Caco-2 (cell line): ENCODE data around the gene ZNF132. TPM values are rescaled to one million over a fixed set of nuclear protein-coding genes. Genes with fewer than 3 reads are reported as not detected.

Source experiments
- BruUV-seq: library from RNA; stranded (reverse); fragments of 400-500 nt; replicated peaks from 2 replicates; lab custom pipeline; 2021; lab: Mats Ljungman, UMichigan
- CTCF ChIA-PET: fragments of 300-600 bp; sonication (Branson Sonifier 250); formaldehyde crosslinking; loops from one replicate; lab custom pipeline; 2022; ENCODE audit warnings: antibody characterized with exemption; lab: Charles Lee
- POLR2A ChIA-PET: fragments of 300-600 bp; sonication (Branson Sonifier 250); formaldehyde crosslinking; loops from one replicate; lab custom pipeline; 2022; ENCODE audit warnings: antibody characterized with exemption; lab: Charles Lee
- DNase-seq, 2 experiments: peaks; one replicate each; pipeline versions ENCODE4 v3.0.0 to v3.0.0-alpha.2; 2020 to 2022
- H3K27me3 ChIP-seq: replicated peaks from 2 replicates; pipeline ENCODE4 v1.6.0; 2011; ENCODE audit warnings: low read length; ENCODE audit not compliant: control insufficient read depth, insufficient read depth
- H3K36me3 ChIP-seq: 2 replicates; pipeline ENCODE4 v1.5.1; 2011; ENCODE audit warnings: low read length; ENCODE audit not compliant: control insufficient read depth, insufficient read depth
- H3K4me1 ChIP-seq: fragments of 250-450 bp; sonication (Bioruptor Pico); 2 replicates; pipeline ENCODE4 v1.5.1; 2020; ENCODE audit warnings: mild to moderate bottlenecking
- H3K4me3 ChIP-seq: 2 replicates; pipeline ENCODE4 v1.5.1; 2011; ENCODE audit warnings: low read depth, mild to moderate bottlenecking, control low read depth, low read length
- H3K9me3 ChIP-seq: fragments of 250-450 bp; sonication (Bioruptor Pico); 2 replicates; pipeline ENCODE4 v1.5.1; 2020; ENCODE audit warnings: mild to moderate bottlenecking, moderate library complexity
- H3K27ac Mint-ChIP-seq: one replicate; pipeline ENCODE4 v1.8.0; 2022; ENCODE audit warnings: mixed read lengths; ENCODE audit not compliant: unreplicated experiment
- H3K27me3 Mint-ChIP-seq: one replicate; pipeline ENCODE4 v1.8.0; 2022; ENCODE audit warnings: mixed read lengths; ENCODE audit not compliant: insufficient read depth, unreplicated experiment
- H3K36me3 Mint-ChIP-seq: one replicate; pipeline ENCODE4 v1.8.0; 2022; ENCODE audit warnings: mild to moderate bottlenecking, mixed read lengths; ENCODE audit not compliant: insufficient read depth, unreplicated experiment
- H3K4me1 Mint-ChIP-seq: one replicate; pipeline ENCODE4 v1.8.0; 2022; ENCODE audit warnings: low read depth, mixed read lengths; ENCODE audit not compliant: unreplicated experiment
- H3K4me3 Mint-ChIP-seq: one replicate; pipeline ENCODE4 v1.8.0; 2022; ENCODE audit warnings: mild to moderate bottlenecking, moderate library complexity, mixed read lengths; ENCODE audit not compliant: unreplicated experiment
- H3K9me3 Mint-ChIP-seq: one replicate; pipeline ENCODE4 v1.8.0; 2022; ENCODE audit warnings: mixed read lengths; ENCODE audit not compliant: unreplicated experiment
- CTCF ChIP-seq, 2 experiments: fragments of 200-600 bp in 1 of 2; IDR thresholded peaks; 1 replicate in 1 of 2; 2 replicates in 1 of 2; pipeline versions ENCODE4 v1.5.1 to v1.8.0; 2011 to 2022; ENCODE audit warnings: antibody characterized with exemption in 1 of 2, control low read depth in 1 of 2, inconsistent platforms in 1 of 2, low read depth in 1 of 2, low read length in 1 of 2, mild to moderate bottlenecking in 1 of 2, moderate library complexity in 1 of 2; ENCODE audit not compliant: insufficient read depth in 1 of 2, severe bottlenecking in 1 of 2, unreplicated experiment in 1 of 2
- intact Hi-C: fragments of 100-400 bp; cut with micrococcal nuclease; formaldehyde crosslinking; loops from one replicate; pipeline ENCODE4 v1.10.0; 2022; ENCODE audit not compliant: unreplicated experiment
- total RNA-seq: library from RNA; stranded (reverse); gene quantifications from 2 replicates; pipeline ENCODE4 v1.2.3, GENCODE V29; 2022

Gene ZNF132
- total RNA-seq, 1 experiment from 2014 or later, result not detected

GRCh38 chr19:58409010-58409790 lies 30.8 kb downstream of the ZNF132 start:
- POLR2A ChIA-PET, result interaction anchor here (0.5 to 1.0 kb wide), 11 partner anchors 9 to 135 kb away, joined by 3 to 14 read pairs (median 3); partner anchors contain the start of genes RNF225, TRIM28, ZBTB45 and ZNF324B
- BruUV-seq, result no TSS peak
- CTCF ChIA-PET, result interaction anchor here (0.6 to 1.0 kb wide), 4 partner anchors 47 to 166 kb away, joined by 4 read pairs; partner anchors contain the start of genes ZBTB45, ZNF497 and ZSCAN22

GRCh38 chr19:58408152-58409009 lies 31.6 kb downstream of the ZNF132 start, which contains the start of gene ZNF584:
Gene ZNF584, plus strand, starts transcription at chr19:58408649. Its CDS starts 499 bp downstream, at chr19:58409148.
- BruUV-seq, result no TSS peak
- Histone ChIP-seq H3K27me3 (no peaks in the 10 kb centered on the region), H3K9me3 (no peaks in the 10 kb centered on the region), H3K36me3 (no peaks in the 10 kb centered on the region; the same call in 1 of the 2 replicates), H3K4me1 (peaks cover 16% of the 10 kb centered on the region), H3K4me3 (peak within 1 kb of the TSS; percentile 73)
- CTCF ChIA-PET, result interaction anchor here (0.6 to 1.0 kb wide), 3 partner anchors 46 to 167 kb away, joined by 4 read pairs; partner anchors contain the start of genes ZNF497 and ZSCAN22
- peak; percentile 94 to 97 for DNase-seq
- TF ChIP-seq CTCF (IDR thresholded peaks at IDR 0.05; ENCODE audit: insufficient read depth in 1 of 2, low read depth in 1 of 2, low read length in 1 of 2, severe bottlenecking in 1 of 2, unreplicated experiment in 1 of 2), result no peak
- peak within 1 kb of the TSS; percentile 87 for H3K27ac Mint-ChIP-seq
- H3K9me3 Mint-ChIP-seq, result no peaks in the 10 kb centered on the region
- H3K36me3 Mint-ChIP-seq, result peaks cover 17% of the 10 kb centered on the region
- peak within 1 kb of the TSS; percentile 95 for H3K4me3 Mint-ChIP-seq
- H3K4me1 Mint-ChIP-seq, result peaks cover 22% of the 10 kb centered on the region
- POLR2A ChIA-PET, result interaction anchor here (0.5 to 1.0 kb wide), 11 partner anchors 10 to 135 kb away, joined by 3 to 14 read pairs (median 3); partner anchors contain the start of genes RNF225, TRIM28, ZBTB45 and ZNF324B
- intact Hi-C loops, result loop anchor here (1.0 kb wide), 2 partner anchors 43 to 58 kb away; partner anchors contain the start of gene ZNF324B
- H3K27me3 Mint-ChIP-seq, result no peaks in the 10 kb centered on the region

More at GRCh38 chr19:58409010-58409790, 30.8 kb downstream of the ZNF132 start:
- Mint-ChIP-seq H3K4me1 (peaks cover 22% of the 10 kb centered on the region), H3K9me3 (no peaks in the 10 kb centered on the region), H3K4me3 (peak overlapping the region; percentile 95), H3K27ac (peak overlapping the region; percentile 87), H3K36me3 (peaks cover 17% of the 10 kb centered on the region), H3K27me3 (no peaks in the 10 kb centered on the region)
- Histone ChIP-seq H3K27me3 (no peaks in the 10 kb centered on the region), H3K36me3 (no peaks in the 10 kb centered on the region; the same call in 1 of the 2 replicates), H3K4me1 (peaks cover 16% of the 10 kb centered on the region), H3K9me3 (no peaks in the 10 kb centered on the region), H3K4me3 (peak overlapping the region; percentile 73)
- intact Hi-C loops, result no loop called here
- no peak for TF ChIP-seq CTCF (IDR thresholded peaks at IDR 0.05; ENCODE audit: insufficient read depth in 1 of 2, low read depth in 1 of 2, low read length in 1 of 2, severe bottlenecking in 1 of 2, unreplicated experiment in 1 of 2)
- DNase-seq, result peak in 1 of 2 experiments; percentile 37
